ENCODE results near the gene SMIM45.

The SMIM45 gene

GRCh38 chr22:41951898-41952474, at the start of gene SMIM45:
TSS of gene SMIM45 (plus strand) at chr22:41952150.
- Histone ChIP-seq H2AFZ (no peak within 1 kb of the TSS), H3K4me1 (replicated peaks; ENCODE audit: insufficient read depth) (peaks cover 7% of the 10 kb centered on the region), H3K79me2 (ENCODE audit: low read depth) (no peaks in the 10 kb centered on the region), H3K4me2 (no peak within 1 kb of the TSS), H3K9me3 (ENCODE audit: insufficient read depth, low read depth) (no peaks in the 10 kb centered on the region), H3K9me2 (ENCODE audit: insufficient read depth) (no peaks in the 10 kb centered on the region), H3K27me3 (ENCODE audit: insufficient read depth, low read depth) (no peaks in the 10 kb centered on the region), H3K27ac (no peak within 1 kb of the TSS), H3K36me3 (ENCODE audit: low read depth) (no peaks in the 10 kb centered on the region), H3F3A (ENCODE audit: insufficient read depth, low read depth) (no peaks in the 10 kb centered on the region), H3K4me3 (no peak within 1 kb of the TSS), H4K20me1 (ENCODE audit: insufficient read depth) (no peaks in the 10 kb centered on the region)
- ChIA-PET CTCF (no interaction called here), POLR2A (ENCODE audit: unreplicated experiment) (interaction anchor here (0.6 kb wide), 1 partner anchor 225 kb away, joined by 5 read pairs; no protein-coding TSS in a partner anchor)
- intact Hi-C loops (cut with micrococcal nuclease; ENCODE audit: unreplicated experiment), result no loop called here
- no TSS peak for BruUV-seq (replicated peaks)
- DNase-seq, result no peak
- TF ChIP-seq CTCF (conservative IDR thresholded peaks at IDR 0.05) (no peak), EZH2 (IDR thresholded peaks at IDR 0.05; ENCODE audit: low read depth) (no peak)

GRCh38 chr22:41902932-41903421, 49.0 kb upstream of the SMIM45 start:
- no TSS peak for BruUV-seq (replicated peaks)
- H3K4me2 ChIP-seq, result no peak overlapping the region
- CTCF ChIA-PET, result no interaction called here
- H3K9me3 ChIP-seq (ENCODE audit: insufficient read depth, low read depth), result no peaks in the 10 kb centered on the region
- POLR2A ChIA-PET (ENCODE audit: unreplicated experiment), result no interaction called here
- H3K4me3 ChIP-seq, result no peak overlapping the region
- H3K9me2 ChIP-seq (ENCODE audit: insufficient read depth), result no peaks in the 10 kb centered on the region
- TF ChIP-seq EZH2 (IDR thresholded peaks at IDR 0.05; ENCODE audit: low read depth), result no peak
- TF ChIP-seq CTCF (conservative IDR thresholded peaks at IDR 0.05), result no peak
- H4K20me1 ChIP-seq (ENCODE audit: insufficient read depth), result peaks cover 18% of the 10 kb centered on the region
- H3K27ac ChIP-seq, result no peak overlapping the region
- H3K4me1 ChIP-seq (replicated peaks; ENCODE audit: insufficient read depth), result no peaks in the 10 kb centered on the region
- no peak for DNase-seq
- no peaks in the 10 kb centered on the region for H3K79me2 ChIP-seq (ENCODE audit: low read depth)
- no peaks in the 10 kb centered on the region for H3K27me3 ChIP-seq (ENCODE audit: insufficient read depth, low read depth)
- H3K36me3 ChIP-seq (ENCODE audit: low read depth), result peaks cover 14% of the 10 kb centered on the region; the same call in 1 of the 2 replicates
- H2AFZ ChIP-seq, result no peak overlapping the region
- peaks cover 16% of the 10 kb centered on the region; the same call in 1 of the 2 replicates for H3F3A ChIP-seq (ENCODE audit: insufficient read depth, low read depth)
- intact Hi-C loops (cut with micrococcal nuclease; ENCODE audit: unreplicated experiment), result no loop called here

DNA sequence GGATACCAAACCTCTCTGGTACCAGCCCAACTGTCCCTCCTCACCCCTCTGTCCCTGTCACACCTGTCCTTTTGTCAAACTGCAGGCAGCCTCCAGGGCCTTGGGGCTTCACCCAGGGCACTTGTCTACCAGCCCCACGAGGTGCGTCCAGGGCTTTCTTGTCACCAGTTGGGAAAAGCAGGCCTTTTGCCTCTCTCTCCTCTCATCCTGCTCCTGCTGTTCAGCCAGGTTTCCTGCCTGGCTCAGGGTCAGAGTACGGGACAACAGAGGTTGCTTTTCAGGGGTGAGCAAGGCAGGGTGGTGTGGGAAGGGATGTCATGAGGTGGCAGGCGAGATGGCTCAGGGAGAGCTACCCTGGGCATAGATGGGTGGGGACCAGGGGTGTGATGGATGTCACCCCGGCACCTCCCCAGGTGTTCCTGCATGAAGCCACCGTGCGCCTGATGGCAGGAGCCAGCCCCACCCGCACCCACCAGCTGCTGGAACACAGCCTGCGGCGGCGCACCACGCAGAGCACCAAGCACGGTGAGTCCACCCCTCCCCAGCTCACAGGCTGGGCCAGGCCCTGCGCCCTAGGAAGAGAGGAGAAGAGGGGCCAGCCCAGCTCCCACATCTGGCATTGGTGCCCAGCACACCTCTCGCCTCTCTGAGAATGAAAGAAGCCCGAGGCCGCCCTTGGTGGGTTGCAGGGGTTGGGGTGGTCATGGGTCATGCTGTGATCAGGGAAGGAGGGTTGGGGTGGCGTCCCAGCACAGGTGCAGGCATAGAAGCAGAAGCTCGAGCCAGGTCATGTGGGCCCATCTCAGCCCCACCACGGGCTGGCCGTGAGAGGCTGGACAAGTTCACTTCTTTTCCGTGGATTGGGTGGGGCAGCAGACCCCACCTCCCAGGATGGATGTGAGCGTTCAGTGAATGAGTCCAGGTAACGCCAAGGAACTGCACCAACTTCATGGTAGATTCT, 47.2 kb upstream of the SMIM45 start:
- H3K36me3 ChIP-seq (ENCODE audit: low read depth), result peaks cover 6% of the 10 kb centered on the region; the same call in 1 of the 2 replicates
- intact Hi-C loops (cut with micrococcal nuclease; ENCODE audit: unreplicated experiment), result no loop called here
- H2AFZ ChIP-seq, result no peak overlapping the region
- 0 out of 2 replicates have a peak, but pooled peaks cover 7% of the 10 kb centered on the region for H3K4me1 ChIP-seq (replicated peaks; ENCODE audit: insufficient read depth)
- H3K27me3 ChIP-seq (ENCODE audit: insufficient read depth, low read depth), result no peaks in the 10 kb centered on the region
- H4K20me1 ChIP-seq (ENCODE audit: insufficient read depth), result peaks cover 22% of the 10 kb centered on the region
- POLR2A ChIA-PET (ENCODE audit: unreplicated experiment), result no interaction called here
- H3K4me3 ChIP-seq, result no peak overlapping the region
- no peak overlapping the region for H3K4me2 ChIP-seq
- no peak for DNase-seq
- no peaks in the 10 kb centered on the region for H3K9me2 ChIP-seq (ENCODE audit: insufficient read depth)
- H3K79me2 ChIP-seq (ENCODE audit: low read depth), result no peaks in the 10 kb centered on the region
- CTCF ChIA-PET, result no interaction called here
- H3K27ac ChIP-seq, result no peak overlapping the region
- no peaks in the 10 kb centered on the region for H3K9me3 ChIP-seq (ENCODE audit: insufficient read depth, low read depth)
- H3F3A ChIP-seq (ENCODE audit: insufficient read depth, low read depth), result peaks cover 26% of the 10 kb centered on the region; the same call in 1 of the 2 replicates
- BruUV-seq (replicated peaks), result no TSS peak
- no peak for TF ChIP-seq EZH2 (IDR thresholded peaks at IDR 0.05; ENCODE audit: low read depth)
- no peak for TF ChIP-seq CTCF (conservative IDR thresholded peaks at IDR 0.05)

Measured in PC-9 (cell line).